ENCODE data around the gene CLEC2L. TPM values are rescaled to one million over a fixed set of nuclear protein-coding genes. Genes with fewer than 3 reads are reported as not detected.

The CLEC2L gene
- polyA plus RNA-seq, 1 donor = 2.5 TPM

DNA sequence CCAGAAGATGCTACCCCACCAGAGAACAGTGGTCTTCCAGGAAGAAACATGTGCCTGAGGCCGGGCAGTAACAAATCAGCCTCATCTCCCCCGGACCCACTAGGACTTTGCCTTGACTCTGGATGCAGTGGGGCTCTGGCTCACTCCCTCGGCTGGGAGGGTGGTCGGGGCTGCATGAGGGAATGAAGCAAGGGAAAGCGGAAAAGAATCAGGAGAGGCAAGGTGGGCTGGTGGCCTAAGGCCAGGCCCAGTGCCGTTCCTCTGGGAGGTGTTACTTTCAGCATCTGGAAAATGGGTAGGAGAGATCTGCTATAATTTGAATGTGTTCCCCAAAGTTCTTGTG lies 51.8 kb downstream of the CLEC2L start:
- no peak for DNase-seq (ENCODE audit: low read depth)

DNA sequence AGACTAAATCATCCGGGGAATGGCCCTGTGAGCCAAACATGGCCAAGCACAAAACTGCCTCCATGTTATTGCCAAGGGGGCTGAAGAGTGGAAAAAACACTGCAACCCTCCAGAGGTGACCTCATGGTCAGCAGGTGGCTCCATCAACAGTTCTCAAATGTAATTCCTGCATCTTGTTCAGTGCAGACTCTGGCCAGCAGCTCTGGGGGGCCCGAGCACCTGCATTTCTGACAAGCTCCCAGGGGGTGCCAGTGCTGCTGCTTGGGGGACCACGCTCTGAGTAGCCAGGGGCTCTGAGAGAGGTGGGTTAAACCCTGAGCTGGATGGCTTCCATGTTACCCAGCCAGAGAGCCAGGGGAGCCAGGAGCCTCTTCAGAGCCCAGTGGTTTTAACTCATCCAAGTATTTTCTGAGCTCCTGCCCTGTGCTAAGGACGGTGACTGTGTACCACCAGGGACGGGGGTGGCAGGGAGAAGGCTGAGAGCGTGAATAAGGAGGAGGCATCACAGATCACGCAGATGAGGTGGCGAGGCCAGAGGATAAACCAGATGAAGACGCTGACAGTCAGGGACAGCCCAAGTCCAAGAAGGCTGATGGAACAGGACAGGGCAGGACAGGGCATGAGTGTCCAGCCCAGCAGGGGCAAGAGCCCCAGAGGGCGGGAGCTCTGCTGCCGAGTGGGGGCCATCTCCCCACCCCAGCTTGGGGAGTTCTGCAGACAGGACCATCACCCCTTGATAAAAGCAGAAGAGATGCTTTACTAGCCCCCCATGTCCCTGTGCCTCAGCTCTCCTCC lies 52.9 kb downstream of the CLEC2L start:
- DNase-seq (ENCODE audit: low read depth) = no peak

DNA sequence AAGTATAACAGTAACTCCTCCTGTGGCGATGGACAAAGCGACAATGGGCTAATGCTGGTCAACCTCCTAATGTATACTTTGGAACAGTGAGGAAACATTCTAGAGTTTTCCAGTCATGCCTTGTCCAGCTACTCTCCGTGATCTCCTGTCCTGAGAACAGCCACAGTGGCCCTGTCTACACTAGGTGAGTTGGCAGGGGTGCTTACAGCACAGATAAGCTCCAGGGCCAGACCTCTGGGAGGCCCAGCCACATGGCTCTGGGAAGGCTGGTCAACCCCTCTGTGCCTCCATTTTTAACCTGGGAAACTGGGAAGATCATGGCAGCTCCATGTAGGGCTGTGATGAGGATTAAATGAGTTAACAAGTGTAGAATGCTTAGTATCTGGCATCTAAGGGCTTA lies 57.0 kb downstream of the CLEC2L start:
- no peak for DNase-seq (ENCODE audit: low read depth)

DNA sequence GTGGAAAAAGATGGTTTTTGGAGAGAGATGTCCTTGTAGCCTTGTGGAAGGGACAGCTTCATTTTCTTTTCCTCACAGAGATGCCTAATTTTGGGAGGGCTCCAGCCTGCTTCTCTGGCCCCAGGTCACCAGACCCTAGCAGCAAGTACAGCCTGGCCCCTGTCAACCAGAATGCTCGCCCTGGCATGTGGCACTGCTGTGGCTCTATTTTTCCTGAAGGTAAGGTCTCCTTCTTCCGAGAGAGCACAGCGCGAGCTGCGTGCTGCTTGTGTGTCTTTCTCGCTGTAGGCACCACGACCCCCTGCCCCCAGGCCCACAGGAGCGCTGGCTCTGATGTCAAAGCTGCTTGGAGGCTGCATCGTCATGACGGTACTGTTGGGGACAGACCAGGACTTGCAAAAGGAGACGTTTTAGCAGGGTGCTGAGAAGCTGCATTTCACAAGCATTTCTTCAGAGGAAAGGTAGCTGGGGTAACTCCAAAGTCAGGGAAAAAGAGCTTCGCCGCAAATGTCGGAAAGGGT lies 58.7 kb downstream of the CLEC2L start:
- DNase-seq (ENCODE audit: low read depth) = no peak

DNA sequence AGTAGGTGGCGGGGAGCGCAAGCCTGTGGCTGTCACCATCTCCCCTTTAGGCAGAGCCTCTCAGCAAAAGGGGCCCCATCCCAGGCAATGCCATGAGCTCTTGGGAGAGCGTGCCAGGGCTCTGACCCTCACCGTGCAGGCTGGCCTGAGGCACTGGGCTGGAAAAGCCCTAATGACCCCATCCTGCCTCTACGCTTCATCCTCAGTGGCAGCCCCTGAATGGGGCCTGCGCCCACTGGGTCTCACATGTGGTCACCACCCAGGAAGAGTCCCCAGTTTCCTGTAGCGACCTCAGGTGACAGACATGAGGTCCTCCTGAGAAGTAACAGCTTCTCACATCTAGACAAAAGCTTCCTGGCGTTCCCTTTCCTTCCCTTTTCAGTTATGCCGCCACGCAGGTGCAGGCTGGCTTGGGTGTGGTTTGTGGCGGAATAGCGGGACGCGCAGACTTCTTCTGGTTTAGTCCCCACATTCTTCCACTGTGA lies 59.2 kb downstream of the CLEC2L start:
- no peak for DNase-seq (ENCODE audit: low read depth)

DNA sequence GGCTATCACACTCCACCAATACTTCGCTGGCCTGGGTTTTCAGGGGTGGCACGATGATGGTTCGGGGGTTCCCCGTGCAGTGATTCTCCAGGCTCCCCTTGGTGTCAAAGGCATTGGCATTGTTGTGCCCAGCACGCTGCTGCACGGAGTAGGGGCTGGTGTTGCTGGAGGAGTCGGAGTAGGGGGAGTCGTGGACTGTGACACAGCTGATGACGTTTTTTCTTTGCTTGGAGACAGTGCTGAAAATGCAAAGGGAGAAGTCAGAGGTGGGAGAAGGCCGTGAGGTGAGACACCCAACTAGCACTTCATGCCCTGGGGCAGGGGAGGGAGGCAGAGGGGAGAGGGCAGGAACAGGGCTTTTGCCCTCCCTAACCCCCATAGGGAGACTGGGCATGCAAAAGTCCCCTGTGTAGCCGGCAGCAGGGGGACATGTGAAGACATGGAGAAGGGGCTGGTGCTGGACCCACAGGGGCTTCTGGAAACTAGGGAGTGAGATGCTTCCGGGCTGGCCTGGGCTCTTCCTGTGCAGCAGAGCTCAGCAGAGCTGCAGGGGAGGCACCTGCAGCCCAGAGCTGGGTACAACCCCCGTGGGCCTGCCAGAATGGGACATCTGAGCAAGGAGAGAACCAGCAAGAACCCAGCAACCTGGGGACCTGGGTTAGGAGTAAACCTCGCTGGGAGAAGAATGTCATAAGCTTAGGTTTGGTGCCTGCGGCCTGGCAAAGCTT lies 60.5 kb downstream of the CLEC2L start:
- DNase-seq (ENCODE audit: low read depth) = no peak

DNA sequence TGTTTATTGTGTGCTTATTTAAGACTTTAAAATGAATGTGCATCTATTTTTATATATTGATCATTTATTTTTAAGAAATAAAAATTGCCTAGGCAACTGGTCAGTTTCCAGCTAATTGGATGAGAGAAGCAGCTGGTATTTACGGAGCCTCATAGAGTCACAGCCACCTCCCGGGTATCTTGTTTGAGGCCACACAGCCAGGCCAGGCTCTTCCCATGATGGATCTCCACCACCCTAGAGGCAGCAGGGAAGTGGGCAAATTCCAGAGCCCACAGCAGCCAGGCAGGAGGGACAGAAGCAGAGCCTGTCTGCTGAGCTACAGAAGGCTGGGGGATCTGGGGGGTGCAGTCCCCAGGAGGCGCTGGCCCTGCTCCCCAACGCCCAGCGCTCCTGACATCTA lies 61.6 kb downstream of the CLEC2L start:
- DNase-seq (ENCODE audit: low read depth) = no peak

DNA sequence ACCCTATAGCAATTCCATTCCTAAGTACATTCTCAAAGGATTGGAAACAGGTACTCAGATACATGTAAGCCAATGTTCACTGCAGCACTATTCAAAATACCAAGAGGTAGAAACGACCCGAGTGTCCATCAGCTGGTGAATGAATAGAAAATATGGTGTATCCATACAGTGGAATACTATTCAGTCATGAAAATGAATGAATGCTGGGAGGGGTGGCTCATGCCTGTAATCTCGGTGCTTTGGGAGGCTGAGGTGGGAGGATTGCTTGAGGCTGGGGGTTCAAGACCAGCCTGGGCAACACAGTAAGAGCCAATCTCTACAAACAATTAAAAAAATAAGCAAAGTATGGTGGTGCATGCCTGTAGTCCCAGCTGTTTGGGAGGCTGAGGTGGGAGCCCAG lies 62.8 kb downstream of the CLEC2L start:
- DNase-seq (ENCODE audit: low read depth) = no peak

DNA sequence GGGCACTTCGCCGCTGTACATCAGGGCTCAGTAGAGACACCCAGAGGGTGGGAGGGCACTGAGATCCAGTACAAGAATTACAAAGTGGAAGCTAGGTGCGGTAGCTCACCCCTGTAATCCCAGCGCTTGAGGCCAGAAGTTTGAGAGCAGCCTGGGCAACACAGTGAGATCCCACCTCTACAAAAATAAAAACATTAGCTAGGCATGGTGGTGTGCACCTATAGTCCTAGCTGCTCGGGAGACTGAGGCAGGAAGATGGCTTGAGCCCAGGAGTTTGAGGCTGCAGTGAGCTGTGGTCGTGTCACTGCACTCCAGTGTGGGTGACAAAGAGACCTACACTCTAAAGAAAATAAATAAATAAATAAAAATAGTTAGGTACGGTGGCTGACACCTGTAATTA lies 64.0 kb downstream of the CLEC2L start:
- no peak for DNase-seq (ENCODE audit: low read depth)

DNA sequence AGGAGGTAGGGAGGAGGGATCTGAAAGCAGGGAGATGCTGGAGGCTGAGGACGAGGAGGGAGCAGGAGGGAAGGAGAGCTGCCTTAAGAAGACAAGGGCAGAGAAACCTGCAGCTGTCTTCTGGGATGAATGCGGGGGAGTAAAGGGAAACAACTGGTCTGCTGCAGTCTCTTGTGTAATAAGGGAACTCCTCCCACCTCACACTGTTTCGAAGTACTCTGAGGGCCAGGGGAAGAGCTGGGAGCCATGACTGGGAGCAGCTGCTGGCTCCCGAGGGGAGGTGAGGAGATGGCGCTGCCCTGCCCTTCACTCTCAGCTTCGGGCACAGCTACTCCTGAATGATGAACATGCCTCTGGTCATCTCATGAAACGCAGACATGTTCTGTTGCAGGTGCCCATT lies 65.1 kb downstream of the CLEC2L start:
- no peak for DNase-seq (ENCODE audit: low read depth)

DNA sequence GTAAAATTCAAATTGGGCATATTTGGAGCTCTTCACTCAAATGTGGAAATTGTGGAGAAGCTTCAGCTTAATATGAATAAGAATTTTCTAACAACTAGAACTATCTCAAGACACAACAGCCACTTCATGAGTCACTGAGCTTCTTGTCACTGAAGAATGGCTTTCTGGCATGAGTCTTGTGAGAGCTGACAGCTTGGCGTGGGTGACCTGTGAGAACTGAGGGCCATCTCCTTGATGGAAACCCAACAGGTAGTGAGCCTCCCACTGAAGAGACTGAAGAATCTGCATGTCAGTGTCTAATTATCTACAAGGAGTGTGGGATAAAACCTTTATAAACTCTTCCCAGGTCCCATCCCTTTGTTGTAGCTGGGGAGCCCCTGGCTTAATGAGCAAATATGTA lies 66.0 kb downstream of the CLEC2L start:
- no peak for DNase-seq (ENCODE audit: low read depth)

DNA sequence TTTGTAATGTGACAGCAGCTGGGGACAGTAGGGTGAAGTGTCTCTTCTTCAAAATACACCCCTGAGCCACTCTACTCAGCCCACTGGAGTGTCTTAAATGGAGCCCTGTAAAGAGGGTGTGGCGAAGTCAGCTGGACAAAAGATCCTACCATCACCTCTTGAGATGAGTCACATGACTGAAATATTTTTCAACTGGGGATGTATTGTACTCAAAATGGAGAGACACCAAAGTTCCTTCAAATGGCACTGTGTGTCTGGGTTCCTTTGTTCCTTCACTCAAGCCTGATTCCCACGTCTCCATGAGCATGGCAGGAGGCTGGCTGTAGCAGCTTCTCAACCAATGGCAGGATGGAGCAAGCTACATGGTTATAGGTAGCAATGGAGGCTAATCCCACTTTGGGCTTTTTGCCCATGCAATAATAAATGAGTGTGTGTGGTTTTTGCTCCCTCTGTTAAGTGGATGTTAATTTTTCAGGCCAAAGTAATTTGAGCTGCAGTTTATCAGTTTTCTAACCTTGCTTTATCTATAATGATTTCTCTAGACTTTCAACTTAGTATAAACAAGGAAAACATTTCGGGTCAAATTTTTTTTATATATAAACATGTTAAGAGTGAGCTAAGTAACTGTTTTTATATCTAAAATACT lies 68.2 kb downstream of the CLEC2L start:
- DNase-seq (ENCODE audit: low read depth) = no peak

DNA sequence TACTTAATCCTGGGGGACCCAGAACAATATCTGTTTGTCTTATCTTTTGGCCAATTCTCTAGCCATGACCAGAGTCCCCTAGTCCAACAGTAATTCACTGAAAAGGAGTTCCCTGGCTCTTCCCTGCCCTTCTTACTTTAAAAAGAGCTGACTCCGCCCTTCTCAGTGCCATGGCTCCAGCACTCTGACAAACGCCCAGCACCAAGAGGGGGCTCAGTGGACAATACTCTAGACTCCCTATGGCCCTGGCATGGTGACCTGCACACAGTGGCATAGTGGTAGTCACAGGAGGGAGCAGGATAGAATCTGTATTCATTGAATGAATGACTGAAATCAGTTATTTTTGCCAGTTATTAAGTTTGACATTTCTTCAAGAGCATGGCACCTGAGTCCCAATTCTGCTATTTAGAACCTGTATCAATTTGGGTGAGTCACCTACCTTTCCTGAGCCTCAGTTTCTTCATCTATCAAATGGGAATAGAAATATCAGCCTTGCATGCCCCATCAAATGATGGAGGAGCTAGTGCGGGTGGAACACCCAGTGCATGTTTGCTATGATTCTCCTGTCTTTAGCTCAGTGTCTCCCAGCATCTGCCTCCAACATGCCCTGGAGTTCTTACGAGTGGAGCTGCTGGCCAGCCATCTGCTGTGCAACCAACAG lies 69.4 kb downstream of the CLEC2L start:
- DNase-seq (ENCODE audit: low read depth) = no peak

DNA sequence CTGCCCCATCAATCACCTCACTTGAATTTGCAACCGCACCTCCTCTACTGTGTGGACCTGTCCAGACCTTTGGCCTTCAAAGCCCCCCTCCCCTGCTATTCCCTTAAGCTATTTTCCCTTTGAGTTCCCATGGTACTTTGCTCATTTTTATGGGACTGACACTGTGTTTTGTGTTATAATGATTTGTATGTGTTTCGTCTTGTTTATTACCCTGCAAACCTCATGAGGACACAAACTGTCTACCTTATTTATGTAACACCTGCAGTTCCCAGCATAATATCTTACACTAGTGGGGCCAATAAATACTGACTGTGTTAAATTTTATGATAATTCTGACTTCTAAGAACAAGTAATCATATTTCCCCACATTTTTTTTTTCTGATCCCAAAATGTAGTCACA lies 70.6 kb downstream of the CLEC2L start:
- DNase-seq (ENCODE audit: low read depth) = no peak

Other genes with a start within 250 kb of the CLEC2L start
- gene FMC1, start 182.3 kb upstream of the CLEC2L start, polyA plus RNA-seq (ENCODE audit: insufficient read length) = 20.9 TPM
- 64.6 TPM for gene LUC7L2, start 163.8 kb upstream of the CLEC2L start, polyA plus RNA-seq (ENCODE audit: insufficient read length)
- gene KLRG2, start 40.0 kb upstream of the CLEC2L start, polyA plus RNA-seq (ENCODE audit: insufficient read length) = not detected

Data from forelimb muscle (tissue), 1 donor.